H9 (cell line): ENCODE data around the gene MSH3. TPM values are rescaled to one million over a fixed set of nuclear protein-coding genes. Genes with fewer than 3 reads are reported as not detected.

Experiments
- DNase-seq: peaks from one replicate; pipeline ENCODE4 v3.0.0-alpha.2; 2017
- H2AFZ ChIP-seq: one replicate; pipeline ENCODE4 v1.6.1; 2013; ENCODE audit warnings: mild to moderate bottlenecking, low read length, control low read depth, moderate library complexity
- H2AK5ac ChIP-seq: 2 replicates; pipeline ENCODE4 v1.6.1; 2013; ENCODE audit warnings: low read length, control low read depth, mixed read lengths; ENCODE audit not compliant: insufficient read length
- H2BK120ac ChIP-seq: one replicate; pipeline ENCODE4 v1.6.1; 2013; ENCODE audit warnings: low read depth, mild to moderate bottlenecking, low read length, control low read depth, inconsistent platforms; ENCODE audit not compliant: poor library complexity, severe bottlenecking
- H2BK12ac ChIP-seq: 2 replicates; pipeline ENCODE4 v1.6.1; 2013; ENCODE audit warnings: low read length, control low read depth, mixed read lengths, low read depth; ENCODE audit not compliant: insufficient read length
- H2BK15ac ChIP-seq: 2 replicates; pipeline ENCODE4 v1.6.1; 2013; ENCODE audit warnings: low read depth, low read length, control low read depth
- H2BK20ac ChIP-seq: one replicate; pipeline ENCODE4 v1.6.1; 2013; ENCODE audit warnings: low read depth, mild to moderate bottlenecking, low read length, control low read depth, inconsistent platforms; ENCODE audit not compliant: poor library complexity, severe bottlenecking
- H2BK5ac ChIP-seq: 2 replicates; pipeline ENCODE4 v1.6.1; 2013; ENCODE audit warnings: low read length, control low read depth, mixed read lengths; ENCODE audit not compliant: insufficient read length
- H3K14ac ChIP-seq: 2 replicates; pipeline ENCODE4 v1.6.1; 2013; ENCODE audit warnings: low read length, control low read depth; ENCODE audit not compliant: insufficient read depth
- H3K18ac ChIP-seq: 2 replicates; pipeline ENCODE4 v1.6.1; 2013; ENCODE audit warnings: low read depth, mild to moderate bottlenecking, mixed read lengths, low read length, control low read depth; ENCODE audit not compliant: insufficient read length
- H3K23ac ChIP-seq: 2 replicates; pipeline ENCODE4 v1.6.1; 2013; ENCODE audit warnings: low read length, control low read depth, mixed read lengths, low read depth; ENCODE audit not compliant: insufficient read length
- H3K23me2 ChIP-seq: 2 replicates; pipeline ENCODE4 v1.6.1; 2013; ENCODE audit warnings: low read depth, mild to moderate bottlenecking, mixed read lengths, low read length, control low read depth; ENCODE audit not compliant: insufficient read length, poor library complexity, severe bottlenecking
- H3K27ac ChIP-seq: 2 replicates; pipeline ENCODE4 v1.5.1; 2013; ENCODE audit warnings: low read length, control low read depth, mixed read lengths, low read depth; ENCODE audit not compliant: insufficient read length
- H3K27me3 ChIP-seq: 2 replicates; pipeline ENCODE4 v1.6.1; 2013; ENCODE audit warnings: low read length, control low read depth, inconsistent platforms; ENCODE audit not compliant: insufficient read depth
- H3K4ac ChIP-seq: 2 replicates; pipeline ENCODE4 v1.6.1; 2013; ENCODE audit warnings: low read depth, mild to moderate bottlenecking, control low read depth, inconsistent platforms, low read length, moderate library complexity
- H3K4me1 ChIP-seq: 2 replicates; pipeline ENCODE4 v1.6.1; 2013; ENCODE audit warnings: low read length, control low read depth, inconsistent platforms; ENCODE audit not compliant: insufficient read depth
- H3K4me2 ChIP-seq: 2 replicates; pipeline ENCODE4 v1.6.1; 2013; ENCODE audit warnings: low read length, control low read depth, mixed read lengths; ENCODE audit not compliant: insufficient read length, insufficient read depth
- H3K56ac ChIP-seq: 2 replicates; pipeline ENCODE4 v1.6.1; 2013; ENCODE audit warnings: low read depth, mild to moderate bottlenecking, mixed read lengths, low read length, control low read depth; ENCODE audit not compliant: insufficient read length
- H3K79me1 ChIP-seq: 2 replicates; pipeline ENCODE4 v1.6.1; 2013; ENCODE audit warnings: low read depth, mild to moderate bottlenecking, moderate library complexity, low read length, control low read depth, inconsistent platforms; ENCODE audit not compliant: insufficient read depth, poor library complexity, severe bottlenecking
- H3K79me2 ChIP-seq: 2 replicates; pipeline ENCODE4 v1.6.1; 2013; ENCODE audit warnings: low read length, control low read depth, inconsistent platforms; ENCODE audit not compliant: insufficient read depth
- H3K9ac ChIP-seq: 2 replicates; pipeline ENCODE4 v1.6.1; 2013; ENCODE audit warnings: low read length, control low read depth, mixed read lengths; ENCODE audit not compliant: insufficient read length; ENCODE audit errors: extremely low read depth
- H3K9me3 ChIP-seq: one replicate; pipeline ENCODE4 v1.6.1; 2013; ENCODE audit warnings: low read depth, low read length, inconsistent platforms; ENCODE audit not compliant: control insufficient read depth
- H3T11ph ChIP-seq: one replicate; pipeline ENCODE4 v1.6.1; 2013; ENCODE audit warnings: mild to moderate bottlenecking, low read length, control low read depth, inconsistent platforms
- H4K20me1 ChIP-seq: one replicate; pipeline ENCODE4 v1.6.1; 2013; ENCODE audit not compliant: control insufficient read depth, insufficient read length, insufficient read depth
- H4K5ac ChIP-seq: 2 replicates; pipeline ENCODE4 v1.6.1; 2013; ENCODE audit warnings: low read depth, mild to moderate bottlenecking, mixed read lengths, low read length, control low read depth; ENCODE audit not compliant: insufficient read length
- H4K8ac ChIP-seq: replicated peaks from 2 replicates; pipeline ENCODE4 v1.6.1; 2013; ENCODE audit warnings: low read length, control low read depth, mixed read lengths, low read depth; ENCODE audit not compliant: insufficient read length
- H4K91ac ChIP-seq: 2 replicates; pipeline ENCODE4 v1.6.1; 2013; ENCODE audit warnings: low read depth, mild to moderate bottlenecking, moderate library complexity, mixed read lengths, low read length, control low read depth; ENCODE audit not compliant: insufficient read length
- H3K27ac Mint-ChIP-seq, 3 experiments: 2 replicates in 2 of 3; 3 replicates in 1 of 3; pipeline ENCODE4 v1.8.0; 2020 to 2021; ENCODE audit warnings: mixed read lengths in 3 of 3, mild to moderate bottlenecking in 1 of 3, moderate library complexity in 1 of 3
- H3K27me3 Mint-ChIP-seq: 2 replicates; pipeline ENCODE4 v1.8.0; 2021; ENCODE audit warnings: low read depth, mild to moderate bottlenecking, moderate library complexity, mixed read lengths
- H3K36me3 Mint-ChIP-seq, 3 experiments: 2 replicates in 2 of 3; 3 replicates in 1 of 3; pipeline ENCODE4 v1.8.0; 2020 to 2021; ENCODE audit warnings: low read depth in 3 of 3, mixed read lengths in 3 of 3; ENCODE audit not compliant: insufficient read depth in 1 of 3
- H3K4me1 Mint-ChIP-seq, 2 experiments: 2 replicates each; pipeline ENCODE4 v1.8.0; 2020; ENCODE audit warnings: mixed read lengths in 2 of 2
- H3K4me3 Mint-ChIP-seq, 2 experiments: 2 replicates in 1 of 2; 3 replicates in 1 of 2; pipeline ENCODE4 v1.8.0; 2020 to 2021; ENCODE audit warnings: mild to moderate bottlenecking in 2 of 2, mixed read lengths in 2 of 2, moderate library complexity in 1 of 2
- H3K9me3 Mint-ChIP-seq, 2 experiments: 2 replicates in 1 of 2; 3 replicates in 1 of 2; pipeline ENCODE4 v1.8.0; 2020; ENCODE audit warnings: mild to moderate bottlenecking in 2 of 2, mixed read lengths in 2 of 2, moderate library complexity in 1 of 2
- CTCF ChIP-seq: fragments of 200-600 bp; sonication (generic); conservative IDR thresholded peaks from 3 replicates; pipeline ENCODE4 v1.8.0; 2021; ENCODE audit warnings: antibody characterized with exemption, mild to moderate bottlenecking
- WGBS: extraction: QIAGEN DNeasy Blood & Tissue Kit; methylation state at CpG from one replicate; pipeline ENCODE4 v1.1.7; 2013; ENCODE audit warnings: missing lambda C conversion rate, low lambda C conversion rate, mixed read lengths; ENCODE audit not compliant: insufficient read length; ENCODE audit errors: extremely low coverage; 5-methylcytosine and 5-hydroxymethylcytosine counted together
- total RNA-seq: library from RNA; stranded (reverse); gene quantifications from 2 replicates; pipeline ENCODE4 v1.2.1, GENCODE V29; 2021

Gene MSH3
- total RNA-seq, 1 experiment from 2014 or later, result 17.3 TPM

GRCh38 chr5:80854583-80854982 is 200.1 kb downstream of the MSH3 start:
- H3K56ac ChIP-seq, result no peak overlapping the region
- H2AFZ ChIP-seq, result no peak overlapping the region
- WGBS, result no CpG with 5 or more reads among the region's 2 CpGs
- Mint-ChIP-seq H3K4me3 (no peak overlapping the region), H3K27ac (no peak overlapping the region), H3K27me3 (no peaks in the 10 kb centered on the region), H3K9me3 (peaks cover 24 to 25% of the 10 kb centered on the region in 2 experiments), H3K4me1 (peaks cover 5% of the 10 kb centered on the region in 2 experiments; a peak in 1 of 4 replicates), H3K36me3 (peaks cover 33 to 59% (median 41%) of the 10 kb centered on the region in 3 experiments)
- H3K18ac ChIP-seq, result no peak overlapping the region
- no peak for TF ChIP-seq CTCF
- DNase-seq, result no peak
- no peaks in the 10 kb centered on the region for H3K27me3 ChIP-seq
- no peak overlapping the region for H3K4me2 ChIP-seq
- H2BK12ac ChIP-seq, result no peak overlapping the region
- H3K23me2 ChIP-seq, result no peaks in the 10 kb centered on the region
- no peak overlapping the region for H2BK5ac ChIP-seq
- H3K79me2 ChIP-seq, result no peaks in the 10 kb centered on the region
- no peaks in the 10 kb centered on the region for H3K79me1 ChIP-seq
- no peak overlapping the region for H3K23ac ChIP-seq
- no peaks in the 10 kb centered on the region; the same call in 1 of the 2 replicates for H3K4me1 ChIP-seq
- no peak overlapping the region for H4K5ac ChIP-seq
- no peak overlapping the region for H2BK15ac ChIP-seq
- H4K20me1 ChIP-seq, result no peaks in the 10 kb centered on the region
- no peak overlapping the region for H3K4ac ChIP-seq
- no peak overlapping the region for H2BK20ac ChIP-seq
- no peak overlapping the region for H3K27ac ChIP-seq
- H4K8ac ChIP-seq, result no peak overlapping the region
- no peak overlapping the region for H3K9ac ChIP-seq
- no peak overlapping the region for H2BK120ac ChIP-seq
- H2AK5ac ChIP-seq, result no peak overlapping the region
- no peaks in the 10 kb centered on the region for H3K9me3 ChIP-seq
- no peak overlapping the region for H3T11ph ChIP-seq
- H4K91ac ChIP-seq, result no peak overlapping the region
- no peak overlapping the region for H3K14ac ChIP-seq
